SK-N-SH treated with all-trans-retinoic acid at 6 μM for 48 hours (cell line): ENCODE results near the gene STK16.

Experiments
- ATAC-seq: fragments of 200-7000 bp; cut with Tn5 transposase; 3 replicates; pipeline ENCODE4 v1.9.1; 2020; ENCODE audit warnings: mild to moderate bottlenecking, moderate library complexity
- BACH2 ChIP-seq: fragments of 250-450 bp; sonication (Bioruptor Pico); IDR thresholded peaks from 2 replicates; pipeline ENCODE4 v1.9.0; 2021; ENCODE audit warnings: mild to moderate bottlenecking, borderline replicate concordance
- CREB5 ChIP-seq: fragments of 250-450 bp; sonication (Bioruptor Pico); IDR thresholded peaks from 2 replicates; pipeline ENCODE4 v1.5.1; 2020; ENCODE audit warnings: low read depth, mild to moderate bottlenecking, moderate library complexity
- GLIS3 ChIP-seq: fragments of 250-450 bp; sonication (Bioruptor Pico); IDR thresholded peaks from 2 replicates; pipeline ENCODE4 v1.5.0; 2020; ENCODE audit warnings: mild to moderate bottlenecking, moderate library complexity
- ISL1 ChIP-seq: fragments of 250-450 bp; sonication (Bioruptor Pico); IDR thresholded peaks from 2 replicates; pipeline ENCODE4 v2.1.2; 2022; ENCODE audit warnings: mild to moderate bottlenecking, moderate library complexity
- OSR1 ChIP-seq: fragments of 250-450 bp; sonication (Bioruptor Pico); IDR thresholded peaks from 2 replicates; pipeline ENCODE4 v1.8.0; 2022; ENCODE audit warnings: moderate library complexity, mild to moderate bottlenecking, inconsistent platforms
- RARB ChIP-seq: fragments of 250-450 bp; sonication (Bioruptor Pico); IDR thresholded peaks from 2 replicates; pipeline ENCODE4 v1.8.0; 2021; ENCODE audit warnings: mild to moderate bottlenecking, moderate library complexity
- TOX ChIP-seq: fragments of 250-450 bp; sonication (Bioruptor Pico); IDR thresholded peaks from 2 replicates; pipeline ENCODE4 v1.8.0; 2021; ENCODE audit warnings: mild to moderate bottlenecking, moderate library complexity, borderline replicate concordance
- TSHZ2 ChIP-seq: fragments of 250-450 bp; sonication (Bioruptor Pico); IDR thresholded peaks from 2 replicates; pipeline ENCODE4 v1.5.0; 2020; ENCODE audit warnings: mild to moderate bottlenecking, moderate library complexity
- ZC3H10 ChIP-seq: fragments of 250-450 bp; sonication (Bioruptor Pico); IDR thresholded peaks from 2 replicates; pipeline ENCODE4 v1.5.1; 2021; ENCODE audit warnings: mild to moderate bottlenecking, moderate library complexity
- ZFP3 ChIP-seq: fragments of 250-450 bp; sonication (Bioruptor Pico); IDR thresholded peaks from 2 replicates; pipeline ENCODE4 v1.5.0; 2020; ENCODE audit warnings: mild to moderate bottlenecking, moderate library complexity
- ZFP30 ChIP-seq: fragments of 450-650 bp; formaldehyde crosslinking; IDR thresholded peaks from 2 replicates; pipeline ENCODE4 v1.5.0; 2022; ENCODE audit warnings: mild to moderate bottlenecking, moderate library complexity
- ZNF565 ChIP-seq: fragments of 450-650 bp; formaldehyde crosslinking; conservative IDR thresholded peaks from 2 replicates; pipeline ENCODE4 v1.5.0; 2020; ENCODE audit warnings: low read depth, mild to moderate bottlenecking, moderate library complexity
- ZNF70 ChIP-seq: fragments of 450-650 bp; formaldehyde crosslinking; IDR thresholded peaks from 2 replicates; pipeline ENCODE4 v1.5.0; 2020; ENCODE audit warnings: mild to moderate bottlenecking, moderate library complexity
- ZNF8 ChIP-seq: fragments of 450-650 bp; formaldehyde crosslinking; IDR thresholded peaks from 2 replicates; pipeline ENCODE4 v1.5.0; 2020; ENCODE audit warnings: mild to moderate bottlenecking, moderate library complexity
- TF ChIP-seq, protein P1 (sequence below): fragments of 250-450 bp; sonication (Bioruptor Pico); IDR thresholded peaks from 2 replicates; pipeline ENCODE4 v1.8.0; 2021; ENCODE audit warnings: low read depth, mild to moderate bottlenecking, moderate library complexity, borderline replicate concordance
- TF ChIP-seq, protein P2 (sequence below): fragments of 250-450 bp; sonication (Bioruptor Pico); IDR thresholded peaks from 2 replicates; pipeline ENCODE4 v1.8.0; 2020; ENCODE audit warnings: mild to moderate bottlenecking, moderate library complexity, borderline replicate concordance
- TF ChIP-seq, protein P3 (sequence below): fragments of 250-450 bp; sonication (Bioruptor Pico); IDR thresholded peaks from 2 replicates; pipeline ENCODE4 v1.5.1; 2021; ENCODE audit warnings: mild to moderate bottlenecking, moderate library complexity

The STK16 gene

GRCh38 chr2:219248845-219249202 is 3.5 kb downstream of the STK16 start (continued):
- TF ChIP-seq, protein P1, sequence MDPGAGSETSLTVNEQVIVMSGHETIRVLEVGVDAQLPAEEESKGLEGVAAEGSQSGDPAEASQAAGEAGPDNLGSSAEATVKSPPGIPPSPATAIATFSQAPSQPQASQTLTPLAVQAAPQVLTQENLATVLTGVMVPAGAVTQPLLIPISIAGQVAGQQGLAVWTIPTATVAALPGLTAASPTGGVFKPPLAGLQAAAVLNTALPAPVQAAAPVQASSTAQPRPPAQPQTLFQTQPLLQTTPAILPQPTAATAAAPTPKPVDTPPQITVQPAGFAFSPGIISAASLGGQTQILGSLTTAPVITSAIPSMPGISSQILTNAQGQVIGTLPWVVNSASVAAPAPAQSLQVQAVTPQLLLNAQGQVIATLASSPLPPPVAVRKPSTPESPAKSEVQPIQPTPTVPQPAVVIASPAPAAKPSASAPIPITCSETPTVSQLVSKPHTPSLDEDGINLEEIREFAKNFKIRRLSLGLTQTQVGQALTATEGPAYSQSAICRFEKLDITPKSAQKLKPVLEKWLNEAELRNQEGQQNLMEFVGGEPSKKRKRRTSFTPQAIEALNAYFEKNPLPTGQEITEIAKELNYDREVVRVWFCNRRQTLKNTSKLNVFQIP (CRISPR knock-in tag): no peak
- TF ChIP-seq BACH2 (CRISPR knock-in tag) (no peak), RARB (CRISPR knock-in tag) (no peak), CREB5 (CRISPR knock-in tag) (no peak)

DNA sequence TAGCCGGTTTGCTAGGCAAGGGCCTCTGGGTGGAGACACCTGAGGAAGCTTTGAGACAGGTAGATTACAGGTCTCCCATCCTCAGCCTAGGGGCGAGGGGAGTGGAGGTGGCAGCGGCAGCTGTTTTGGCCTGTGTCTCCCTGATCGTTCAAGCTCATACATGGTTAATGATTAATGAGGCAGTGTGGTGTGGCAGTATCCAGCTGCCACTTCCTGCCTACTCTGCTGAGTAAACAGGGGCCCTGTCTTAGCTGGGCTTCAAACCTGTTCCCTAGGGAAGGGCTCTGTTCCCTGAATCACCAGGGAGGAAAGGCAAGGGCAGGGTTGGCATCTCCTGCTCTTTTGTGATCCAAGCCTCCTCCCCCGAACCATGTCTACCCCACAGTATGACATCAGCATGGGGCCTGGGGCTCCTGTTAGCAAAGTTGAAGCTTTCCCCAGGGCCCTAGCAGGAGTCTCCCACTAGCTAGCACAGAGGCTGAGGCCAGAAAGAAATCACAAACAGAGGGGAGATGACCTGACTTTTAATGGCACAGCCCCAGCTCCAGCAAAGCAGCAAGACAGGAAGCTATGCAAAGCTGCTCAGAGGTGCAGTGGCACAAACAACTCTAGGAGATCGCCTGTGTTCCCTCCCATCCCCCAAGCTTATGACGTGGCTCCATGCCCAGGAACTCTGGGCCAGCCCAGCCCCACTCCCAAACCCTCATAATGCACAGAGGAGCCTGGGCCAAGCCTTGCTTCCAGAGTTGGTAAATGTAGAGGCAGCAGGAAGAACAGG is 4.1 kb downstream of the STK16 start:
- TF ChIP-seq, protein P1 (CRISPR knock-in tag): no peak
- TF ChIP-seq ZFP30 (CRISPR knock-in tag) (no peak), ZFP3 (CRISPR knock-in tag) (no peak), ZNF565 (CRISPR knock-in tag) (no peak), CREB5 (CRISPR knock-in tag) (no peak), BACH2 (CRISPR knock-in tag) (no peak), ISL1 (CRISPR knock-in tag) (no peak), ZNF8 (CRISPR knock-in tag) (no peak), OSR1 (CRISPR knock-in tag) (no peak), ZC3H10 (CRISPR knock-in tag) (no peak), ZNF70 (CRISPR knock-in tag) (no peak), TSHZ2 (CRISPR knock-in tag) (no peak), RARB (CRISPR knock-in tag) (no peak), GLIS3 (CRISPR knock-in tag) (no peak), TOX (CRISPR knock-in tag) (no peak)
- TF ChIP-seq, protein P2, sequence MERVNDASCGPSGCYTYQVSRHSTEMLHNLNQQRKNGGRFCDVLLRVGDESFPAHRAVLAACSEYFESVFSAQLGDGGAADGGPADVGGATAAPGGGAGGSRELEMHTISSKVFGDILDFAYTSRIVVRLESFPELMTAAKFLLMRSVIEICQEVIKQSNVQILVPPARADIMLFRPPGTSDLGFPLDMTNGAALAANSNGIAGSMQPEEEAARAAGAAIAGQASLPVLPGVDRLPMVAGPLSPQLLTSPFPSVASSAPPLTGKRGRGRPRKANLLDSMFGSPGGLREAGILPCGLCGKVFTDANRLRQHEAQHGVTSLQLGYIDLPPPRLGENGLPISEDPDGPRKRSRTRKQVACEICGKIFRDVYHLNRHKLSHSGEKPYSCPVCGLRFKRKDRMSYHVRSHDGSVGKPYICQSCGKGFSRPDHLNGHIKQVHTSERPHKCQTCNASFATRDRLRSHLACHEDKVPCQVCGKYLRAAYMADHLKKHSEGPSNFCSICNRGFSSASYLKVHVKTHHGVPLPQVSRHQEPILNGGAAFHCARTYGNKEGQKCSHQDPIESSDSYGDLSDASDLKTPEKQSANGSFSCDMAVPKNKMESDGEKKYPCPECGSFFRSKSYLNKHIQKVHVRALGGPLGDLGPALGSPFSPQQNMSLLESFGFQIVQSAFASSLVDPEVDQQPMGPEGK (CRISPR knock-in tag): no peak
- TF ChIP-seq, protein P3, sequence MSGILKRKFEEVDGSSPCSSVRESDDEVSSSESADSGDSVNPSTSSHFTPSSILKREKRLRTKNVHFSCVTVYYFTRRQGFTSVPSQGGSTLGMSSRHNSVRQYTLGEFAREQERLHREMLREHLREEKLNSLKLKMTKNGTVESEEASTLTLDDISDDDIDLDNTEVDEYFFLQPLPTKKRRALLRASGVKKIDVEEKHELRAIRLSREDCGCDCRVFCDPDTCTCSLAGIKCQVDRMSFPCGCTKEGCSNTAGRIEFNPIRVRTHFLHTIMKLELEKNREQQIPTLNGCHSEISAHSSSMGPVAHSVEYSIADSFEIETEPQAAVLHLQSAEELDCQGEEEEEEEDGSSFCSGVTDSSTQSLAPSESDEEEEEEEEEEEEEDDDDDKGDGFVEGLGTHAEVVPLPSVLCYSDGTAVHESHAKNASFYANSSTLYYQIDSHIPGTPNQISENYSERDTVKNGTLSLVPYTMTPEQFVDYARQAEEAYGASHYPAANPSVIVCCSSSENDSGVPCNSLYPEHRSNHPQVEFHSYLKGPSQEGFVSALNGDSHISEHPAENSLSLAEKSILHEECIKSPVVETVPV (CRISPR knock-in tag): no peak
- ATAC-seq: peak; percentile 21
